ENCODE measurements around the gene PLEKHH3.
A peak's percentile ranks its signal among the peaks of the same experiment; 100 is the strongest.
"Not testable (repeated sequence)": the region's sequence is repeated elsewhere in the genome, so short reads cannot be mapped to it uniquely, and the experiment has no call there.

Gene PLEKHH3

DNA sequence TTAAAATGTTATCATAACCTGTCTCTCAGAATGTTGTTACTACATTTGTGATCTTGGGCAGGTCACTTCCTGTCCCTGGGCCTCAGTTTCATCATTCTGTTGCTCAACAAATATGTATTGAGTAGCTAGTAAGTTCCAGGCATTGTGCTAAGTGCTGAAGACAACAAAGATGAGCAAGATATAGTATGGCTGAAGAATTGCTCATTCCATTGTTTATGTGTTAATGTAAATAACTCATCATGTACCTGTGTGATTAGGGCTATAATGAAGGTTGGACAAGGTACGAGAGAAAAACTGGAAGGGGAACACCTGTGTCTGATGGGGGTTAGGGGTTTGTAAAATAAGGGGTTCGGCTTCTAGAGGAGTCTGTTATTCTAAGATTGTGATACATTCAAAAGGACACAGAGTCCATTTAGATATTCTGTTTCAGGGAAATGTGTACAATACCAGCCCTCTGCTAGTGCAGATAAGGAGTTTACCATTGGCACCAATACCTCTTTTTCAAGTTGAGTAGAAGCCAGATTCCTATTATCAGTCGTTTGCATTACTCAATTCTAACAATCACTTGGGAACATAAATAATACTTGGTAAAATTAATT is 47.3 kb downstream of the PLEKHH3 start:
- DNase-seq: peak in 1 of 2 donors; percentile 26

DNA sequence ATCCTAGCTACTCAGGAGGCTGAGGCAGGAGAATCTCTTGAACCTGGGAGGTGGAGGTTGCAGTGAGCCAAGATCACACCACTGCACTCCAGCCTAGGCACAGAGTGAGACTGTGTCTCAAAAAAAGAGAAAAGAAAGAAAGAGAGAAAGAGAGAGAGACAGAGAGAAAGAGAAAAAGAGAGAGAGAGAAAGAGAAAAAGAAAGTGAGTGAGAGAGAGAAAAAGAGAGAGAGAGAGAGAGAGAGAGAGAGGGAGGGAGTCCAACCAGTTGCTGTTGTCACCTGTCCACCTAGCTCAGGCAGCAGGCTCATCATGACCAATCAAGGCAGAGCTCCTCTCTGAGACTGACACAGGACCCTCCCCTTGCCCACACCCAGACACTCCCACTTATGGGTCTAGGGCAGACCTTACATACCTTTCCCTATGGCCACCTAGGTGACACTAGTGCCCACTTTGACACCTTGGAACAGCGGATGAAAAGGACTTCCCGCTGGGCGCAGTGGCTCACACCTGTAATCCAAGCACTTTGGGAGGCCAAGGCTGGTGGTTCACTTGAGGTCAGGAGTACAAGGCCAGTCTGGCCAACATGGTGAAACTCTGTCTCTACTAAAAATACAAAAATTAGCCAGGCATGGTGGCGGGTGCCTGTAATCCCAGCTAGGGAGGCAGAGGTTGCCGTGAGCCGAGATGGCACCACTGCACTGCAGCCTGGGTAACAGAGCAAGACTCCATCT is 49.6 kb downstream of the PLEKHH3 start:
- not testable (repeated sequence) for DNase-seq

DNA sequence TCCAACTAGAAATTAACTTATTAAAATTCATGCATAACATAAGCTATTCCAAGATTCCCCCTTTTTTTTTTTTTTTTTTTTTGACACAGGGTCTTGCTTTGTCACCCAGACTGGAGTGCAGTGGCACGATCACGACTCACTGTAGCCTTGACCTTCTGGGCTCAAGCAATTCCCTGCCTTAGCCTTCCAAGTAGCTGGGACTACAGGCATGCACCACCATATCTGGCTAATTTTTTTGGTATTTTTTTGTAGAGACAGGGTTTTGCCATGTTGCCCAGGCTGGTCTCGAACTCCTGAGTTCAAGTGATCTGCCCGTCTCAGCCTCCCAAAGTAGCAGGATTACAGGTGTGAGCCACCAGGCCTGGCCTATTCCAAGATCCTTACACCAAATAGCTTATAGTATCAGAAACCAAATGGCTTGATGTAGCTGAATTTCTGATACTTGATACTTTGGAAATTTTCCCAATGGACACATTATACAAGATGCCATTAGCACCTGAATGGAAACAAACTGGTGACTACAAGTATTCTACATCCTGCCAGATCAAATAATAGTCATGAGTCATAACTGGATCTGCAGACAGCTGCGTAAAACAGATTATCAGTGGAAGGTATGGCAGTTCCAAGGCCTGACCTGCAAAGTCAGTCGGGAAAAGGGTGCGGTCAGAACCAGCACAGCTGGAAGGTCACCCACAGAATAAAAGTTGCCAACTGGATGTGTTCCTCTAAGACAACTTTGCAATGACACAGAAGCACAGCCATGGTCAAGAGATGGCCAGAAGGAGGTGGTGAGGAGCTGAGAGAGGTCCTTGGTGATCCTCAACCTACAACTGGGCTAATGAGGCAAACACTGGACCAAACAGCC is 52.8 kb downstream of the PLEKHH3 start:
- DNase-seq: no peak

DNA sequence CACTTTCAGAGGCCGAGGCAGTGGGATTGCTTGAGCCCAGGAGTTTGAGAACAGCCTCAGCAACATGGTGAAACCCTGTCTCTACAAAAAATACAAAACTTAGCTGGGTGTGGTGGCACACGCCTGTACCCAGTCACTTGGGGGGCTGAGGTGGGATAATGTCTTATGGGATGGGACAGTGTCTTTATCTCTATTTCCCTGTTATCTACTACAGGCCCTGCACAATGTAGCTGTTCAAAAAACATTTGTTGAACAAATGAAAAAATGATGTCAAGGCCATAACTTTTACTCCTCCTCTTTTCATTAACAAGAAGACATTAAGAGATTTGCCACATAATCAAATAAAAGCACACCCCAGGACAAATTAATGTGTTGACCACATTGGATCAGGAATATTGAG is 53.5 kb downstream of the PLEKHH3 start:
- DNase-seq: no peak

- not testable (repeated sequence) for DNase-seq
Observed at GRCh38 chr17:42621987-42622386, 54.8 kb downstream of the PLEKHH3 start.

- no peak for DNase-seq
Observed at GRCh38 chr17:42618442-42619150, 58.2 kb downstream of the PLEKHH3 start.

- no peak for DNase-seq
Observed at GRCh38 chr17:42617956-42618431, 58.8 kb downstream of the PLEKHH3 start.
